ENCODE results near the gene OR10AD1. TPM values are rescaled to one million over a fixed set of nuclear protein-coding genes. Genes with fewer than 3 reads are reported as not detected.
A peak's percentile ranks its signal among the peaks of the same experiment; 100 is the strongest.

OR10AD1 gene
- total and polyA plus RNA-seq, 9 of the 15 experiments (the other 6 are each of a cell fraction or from before 2014, with no cell fraction given): not detected

- no peak for TF ChIP-seq ZBTB43 (CRISPR knock-in tag; IDR thresholded peaks at IDR 0.05)
- TF ChIP-seq ZSCAN29 (IDR thresholded peaks at IDR 0.05): no peak
- no peak for TF ChIP-seq MAX (CRISPR knock-in tag; IDR thresholded peaks at IDR 0.05)
- TF ChIP-seq ZNF263 (CRISPR knock-in tag; IDR thresholded peaks at IDR 0.05; ENCODE audit: borderline replicate concordance): 0 out of 2 replicates have a peak, but pooled peaks have one; percentile 28
- TF ChIP-seq BCOR (IDR thresholded peaks at IDR 0.05): peak; percentile 31; the same call in 1 of the 2 replicates
- TF ChIP-seq CLOCK (CRISPR knock-in tag; IDR thresholded peaks at IDR 0.05; ENCODE audit: borderline replicate concordance): no peak
- TF ChIP-seq ZBTB26 (CRISPR knock-in tag; IDR thresholded peaks at IDR 0.05): no peak
- no peak for TF ChIP-seq CBX2 (IDR thresholded peaks at IDR 0.05; ENCODE audit: insufficient read depth, low read length, poor library complexity, severe bottlenecking)
- TF ChIP-seq ARHGAP35 (IDR thresholded peaks at IDR 0.05; ENCODE audit: partially characterized antibody): no peak
- no peak for TF ChIP-seq ZBTB7A (IDR thresholded peaks at IDR 0.05; ENCODE audit: borderline replicate concordance, control insufficient read depth, low read depth, low read length)
- TF ChIP-seq ZNF518B (CRISPR knock-in tag; IDR thresholded peaks at IDR 0.05): no peak
- TF ChIP-seq SMAD3 (CRISPR knock-in tag; conservative IDR thresholded peaks at IDR 0.05): no peak
- TF ChIP-seq ELK1 (CRISPR knock-in tag; IDR thresholded peaks at IDR 0.05): no peak
- TF ChIP-seq OTX1 (CRISPR knock-in tag; IDR thresholded peaks at IDR 0.05): no peak
These were observed 4.1 kb downstream of the OR10AD1 start (continued) for GRCh38 chr12:48198985-48199384.

Data from K562 (cell line).